NCI-H2171 treated with DMSO at 0.1 percent for 48 hours (cell line): ENCODE measurements around the gene SSTR5.

Experiments used
- DNase-seq: peaks from one replicate; lab custom pipeline; 2025; lab: John Stamatoyannopoulos, UW

The SSTR5 gene

GRCh38 chr16:1040346-1040745 lies 32.2 kb upstream of the SSTR5 start:
- DNase-seq: no peak

DNA sequence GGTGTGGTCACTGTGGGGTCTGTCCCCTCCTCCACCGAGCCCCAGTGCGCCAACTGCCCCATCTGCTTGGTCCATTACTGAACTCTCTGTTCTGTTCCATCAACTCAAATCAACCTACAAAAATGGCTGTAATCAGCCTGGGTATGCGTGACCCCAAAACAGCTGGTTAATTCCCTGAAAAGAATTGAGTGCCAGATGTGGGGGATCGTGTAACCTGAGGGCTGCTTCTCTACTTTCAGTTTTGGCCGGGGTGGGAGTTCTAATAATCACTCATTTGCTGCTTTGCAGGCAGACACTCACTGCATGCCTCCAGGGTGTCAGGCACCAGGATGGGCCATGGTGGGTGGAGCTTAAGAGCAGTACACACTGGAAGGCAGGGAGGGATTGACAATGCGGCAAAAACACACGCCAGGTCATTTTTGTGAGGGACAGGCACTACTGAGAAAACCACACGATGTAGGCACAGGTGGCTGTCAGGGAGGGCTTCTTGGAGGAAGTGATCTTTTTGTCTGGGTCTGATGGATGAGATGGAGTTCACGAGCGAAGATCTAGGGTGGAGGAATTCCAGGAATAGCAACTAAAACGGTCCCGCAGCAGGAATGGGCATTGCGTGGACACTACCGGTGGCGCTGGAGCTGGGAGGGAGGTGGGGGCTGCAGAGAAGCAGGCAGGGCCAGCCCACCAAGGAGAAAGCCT lies 30.4 kb upstream of the SSTR5 start:
- no peak for DNase-seq

GRCh38 chr16:1042866-1043265 lies 29.7 kb upstream of the SSTR5 start:
- DNase-seq: peak; percentile 21

GRCh38 chr16:1043881-1044451 lies 28.6 kb upstream of the SSTR5 start:
- peak; percentile 4 for DNase-seq

GRCh38 chr16:1044460-1045309 lies 27.9 kb upstream of the SSTR5 start:
- no peak for DNase-seq

- DNase-seq: no peak
Observed at GRCh38 chr16:1045310-1045992, 27.1 kb upstream of the SSTR5 start.

DNA sequence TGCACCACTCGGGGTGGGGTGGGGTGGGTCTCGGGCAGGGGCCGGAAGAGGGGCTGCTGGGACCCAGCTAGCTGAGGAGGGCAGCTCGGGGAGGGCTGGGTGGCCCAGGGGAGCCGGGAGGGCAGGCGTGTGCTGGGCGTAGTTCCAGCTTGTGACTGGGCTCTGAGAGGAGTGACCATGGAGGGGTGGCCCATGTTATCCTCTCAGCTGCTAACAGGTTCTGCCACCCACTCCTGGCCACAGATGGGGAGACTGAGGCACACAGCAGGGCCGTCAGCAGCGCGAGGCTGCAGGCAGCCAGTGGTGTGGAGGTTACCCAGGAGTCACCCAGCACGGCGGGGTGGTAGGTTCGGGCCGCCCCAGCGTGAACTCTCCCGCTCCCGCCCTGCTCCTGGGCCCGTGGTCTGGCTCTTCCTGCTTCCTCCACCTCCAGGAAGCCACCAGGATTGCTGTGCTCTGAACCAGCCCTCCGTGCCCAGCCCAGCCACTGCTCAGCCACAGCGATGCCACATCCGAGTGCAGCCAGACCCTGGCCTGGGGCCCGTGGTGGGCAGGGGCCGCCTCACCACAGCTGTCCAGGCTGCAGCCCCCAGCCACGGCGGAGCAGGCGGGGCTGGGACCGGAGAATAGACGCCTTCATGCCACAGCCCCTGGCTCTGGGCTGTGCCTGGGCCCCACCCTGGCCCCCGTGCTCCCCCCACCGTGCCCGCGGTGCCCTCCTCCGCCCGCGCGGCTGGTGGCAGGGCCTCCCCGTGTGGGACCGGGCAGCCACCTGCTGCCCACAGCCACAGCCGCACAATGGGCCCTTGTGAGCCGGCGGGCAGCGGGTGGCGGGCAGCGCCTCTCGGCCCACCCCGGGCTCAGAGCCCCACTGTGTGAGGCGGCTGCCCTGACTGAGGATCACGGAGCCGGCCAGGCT lies 26.3 kb upstream of the SSTR5 start:
- DNase-seq: no peak

- DNase-seq: no peak
Observed at GRCh38 chr16:1047123-1047522, 25.4 kb upstream of the SSTR5 start.

DNA sequence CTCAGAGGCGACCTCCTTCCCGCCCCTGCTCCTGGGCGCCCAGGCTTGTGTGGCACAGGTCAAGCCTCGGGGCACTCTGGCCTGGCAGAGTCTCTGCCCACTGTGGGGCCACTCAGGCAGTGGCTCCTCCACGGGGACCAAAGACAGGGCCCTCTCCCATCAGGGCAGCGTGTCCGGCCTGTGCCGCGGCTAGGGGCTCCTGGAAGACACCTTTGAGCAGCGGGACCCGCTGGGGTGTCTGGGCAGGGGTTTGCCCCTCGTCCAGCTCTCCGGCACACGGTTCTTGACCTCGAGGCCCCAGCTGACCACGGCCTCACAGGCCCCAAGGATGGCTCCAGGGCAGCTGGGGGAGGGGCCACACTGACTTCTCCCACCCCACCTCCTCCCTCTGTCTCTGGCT lies 24.7 kb upstream of the SSTR5 start:
- DNase-seq: no peak

DNA sequence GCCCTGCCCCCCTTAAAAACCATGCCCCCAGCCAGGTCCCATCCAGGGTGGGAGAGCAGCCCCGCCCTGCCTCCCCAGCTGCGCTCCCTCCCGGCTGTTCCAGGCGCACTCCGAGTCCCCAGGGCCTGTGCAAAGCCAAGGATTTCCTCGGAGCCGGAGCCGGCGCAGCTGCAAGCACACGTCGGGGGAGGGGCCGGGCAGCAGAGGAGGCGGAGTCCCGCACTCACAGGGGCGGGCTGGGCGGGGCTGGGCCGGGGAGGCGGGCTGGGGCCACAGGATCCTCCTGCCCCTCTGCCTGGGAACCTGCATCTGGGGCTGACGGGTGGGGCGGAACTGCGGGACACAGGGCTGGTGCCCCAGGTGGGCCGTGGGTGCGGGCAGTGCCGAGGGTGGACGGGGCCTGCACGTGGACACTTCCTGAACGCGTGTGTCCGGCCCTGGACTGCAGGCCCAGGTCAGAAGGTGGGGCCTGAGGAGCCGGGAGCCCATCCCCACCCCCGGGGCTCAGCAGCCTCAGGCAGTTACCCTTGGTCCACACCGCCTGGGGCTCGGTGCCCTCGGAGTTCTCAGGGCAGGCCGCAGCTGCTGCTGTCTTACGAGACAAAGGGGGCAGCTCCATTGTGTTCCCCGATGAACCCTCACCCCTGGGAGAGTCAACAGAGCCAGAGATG lies 24.0 kb upstream of the SSTR5 start:
- peak; percentile 82 for DNase-seq

DNA sequence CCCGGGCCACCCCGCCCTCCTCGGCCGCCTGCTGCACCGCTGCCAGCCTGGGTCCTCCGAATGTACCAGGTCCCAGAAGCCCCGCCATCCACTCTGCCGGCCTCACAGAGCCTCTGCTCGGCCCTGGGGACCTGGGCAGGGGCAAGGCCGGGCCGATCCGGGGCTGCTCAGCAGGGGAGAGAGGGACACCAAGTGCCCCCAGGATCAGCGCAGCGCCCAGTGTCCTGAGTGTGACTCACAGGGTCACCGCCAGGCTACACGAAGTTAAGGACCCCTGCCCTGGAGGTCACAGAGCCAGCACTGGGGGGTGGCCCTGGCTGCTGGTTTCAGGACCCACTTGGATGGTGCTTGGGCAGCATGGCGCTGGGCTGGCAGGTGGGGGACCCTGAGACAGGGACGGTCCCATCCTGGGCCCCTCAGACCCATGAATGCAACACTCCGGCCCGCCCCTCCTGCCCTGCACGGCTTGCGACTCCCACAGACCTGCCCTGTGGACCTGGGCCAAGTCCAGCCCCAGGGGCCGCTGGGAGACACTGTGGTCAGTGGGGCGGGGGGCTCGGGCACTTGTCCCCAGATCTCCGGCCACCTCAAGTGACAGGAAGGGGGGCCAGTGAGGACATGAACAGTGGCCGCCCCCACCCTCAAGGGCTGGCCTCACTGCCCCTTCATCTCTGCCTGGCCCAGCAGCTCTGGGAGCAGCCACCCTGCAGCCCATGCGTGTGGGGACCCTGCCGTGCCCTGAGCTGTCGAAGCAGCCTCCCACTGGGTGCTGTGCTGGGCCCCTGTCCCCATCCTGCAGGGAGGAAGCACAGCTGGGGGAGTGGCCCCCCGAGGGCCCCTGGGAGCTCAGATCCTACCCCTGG lies 23.2 kb upstream of the SSTR5 start:
- no peak for DNase-seq

DNA sequence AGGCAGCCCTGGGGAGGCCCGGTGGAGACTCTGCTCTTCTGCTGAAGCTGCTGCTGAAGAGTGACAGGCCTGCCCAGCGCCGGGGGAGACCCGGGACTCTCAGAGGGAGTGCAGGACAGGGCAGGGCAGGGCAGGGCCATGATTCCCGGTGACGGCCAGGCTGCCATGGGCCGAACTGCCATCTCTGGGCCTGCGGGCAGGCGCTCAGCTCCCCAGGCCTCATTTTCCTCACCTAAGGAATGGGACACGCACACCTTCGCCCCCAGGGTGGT lies 22.6 kb upstream of the SSTR5 start:
- DNase-seq: no peak

DNA sequence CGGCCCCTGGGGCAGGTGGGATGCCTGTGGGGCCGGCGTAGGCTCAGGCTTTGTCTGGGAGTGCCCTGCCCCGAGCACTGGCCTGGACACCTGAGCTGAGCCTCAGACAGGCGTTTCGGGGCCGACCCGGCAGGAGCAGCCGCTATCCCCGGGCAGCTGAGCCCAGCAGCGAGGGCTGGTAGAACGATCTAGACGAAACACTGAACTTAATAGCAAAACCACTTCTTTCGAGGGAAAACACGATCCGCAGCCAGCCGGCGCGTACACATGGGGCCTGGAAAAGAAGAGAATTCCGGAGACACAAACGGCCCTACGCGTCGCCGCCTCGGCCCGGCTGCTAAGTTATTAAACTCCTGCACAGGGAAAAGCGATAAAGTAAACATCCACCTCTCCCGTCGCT lies 22.0 kb upstream of the SSTR5 start:
- DNase-seq: no peak

- no peak for DNase-seq
Observed at GRCh38 chr16:1050921-1051320, 21.6 kb upstream of the SSTR5 start.

DNA sequence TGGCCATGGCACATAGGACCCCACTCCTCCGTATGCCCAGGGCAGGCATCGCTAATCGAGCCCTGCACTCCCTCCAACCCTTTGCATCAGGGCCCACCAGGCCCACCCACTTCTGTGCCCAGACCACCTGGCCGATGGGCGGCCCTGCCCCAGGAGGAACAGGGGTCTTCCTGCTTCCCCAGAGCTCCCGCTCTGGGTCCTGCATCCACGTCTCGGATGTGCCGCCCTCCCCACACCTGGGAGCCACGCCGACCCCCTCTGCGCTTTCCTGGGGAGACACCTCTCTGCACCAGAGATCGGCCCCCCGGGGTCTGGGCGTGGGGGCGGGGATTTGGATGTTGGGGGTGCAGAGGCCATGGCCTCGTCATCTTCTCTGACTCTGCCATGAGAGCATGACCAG lies 21.1 kb upstream of the SSTR5 start:
- no peak for DNase-seq

GRCh38 chr16:1052721-1053120 lies 19.8 kb upstream of the SSTR5 start:
- no peak for DNase-seq

DNA sequence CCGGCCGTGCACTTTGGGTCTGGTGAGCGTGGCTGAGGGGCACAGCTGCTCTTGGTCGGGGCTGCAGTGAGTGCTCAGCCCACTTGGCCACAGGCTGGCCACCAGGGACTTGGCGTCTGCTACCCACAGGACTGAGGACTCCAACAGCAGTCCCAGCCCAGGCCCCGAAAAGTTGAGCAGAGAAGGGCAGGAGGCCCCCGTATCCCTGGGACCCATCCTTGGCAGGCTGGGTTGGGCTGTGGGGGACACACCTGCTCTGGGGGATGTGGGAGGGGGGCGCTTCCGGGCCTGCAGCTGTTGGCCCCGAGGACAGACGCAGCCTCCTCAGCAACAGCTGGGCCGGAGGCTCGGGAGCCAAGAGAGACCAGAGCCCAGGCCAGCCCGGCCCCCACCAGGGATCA lies 19.4 kb upstream of the SSTR5 start:
- peak; percentile 10 for DNase-seq

DNA sequence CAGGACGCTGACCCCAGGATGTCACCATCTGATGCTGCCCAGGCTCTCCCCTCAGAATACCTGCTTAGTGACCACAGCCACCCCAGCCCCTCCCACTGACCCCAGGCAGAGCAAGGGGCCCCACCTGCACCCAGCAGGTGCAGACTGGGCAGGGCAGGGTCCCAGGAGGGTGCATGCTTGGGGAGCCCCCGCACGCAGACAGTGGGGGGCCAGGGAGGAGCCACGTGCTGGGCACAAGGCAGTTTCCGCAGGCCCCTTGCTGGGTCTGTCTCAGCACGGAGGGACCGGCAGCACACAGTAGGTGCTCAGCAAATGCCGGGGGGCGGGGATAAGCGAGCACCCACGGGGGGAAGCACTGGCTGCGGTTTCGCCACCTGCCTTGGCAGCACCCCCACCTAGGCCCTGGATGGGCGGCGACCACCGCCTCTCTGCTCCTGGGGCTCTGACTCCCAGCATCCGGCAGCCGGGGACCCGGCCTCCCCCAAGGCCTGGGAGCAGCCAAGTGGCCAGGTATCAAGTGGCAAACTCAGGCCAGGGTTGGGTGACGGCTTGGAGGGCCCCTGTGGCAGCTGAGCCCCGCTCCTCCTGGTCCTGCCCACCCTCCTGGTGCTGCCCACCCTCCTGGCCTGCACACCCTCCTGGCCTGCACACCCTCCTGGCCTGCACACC lies 18.7 kb upstream of the SSTR5 start:
- no peak for DNase-seq

DNA sequence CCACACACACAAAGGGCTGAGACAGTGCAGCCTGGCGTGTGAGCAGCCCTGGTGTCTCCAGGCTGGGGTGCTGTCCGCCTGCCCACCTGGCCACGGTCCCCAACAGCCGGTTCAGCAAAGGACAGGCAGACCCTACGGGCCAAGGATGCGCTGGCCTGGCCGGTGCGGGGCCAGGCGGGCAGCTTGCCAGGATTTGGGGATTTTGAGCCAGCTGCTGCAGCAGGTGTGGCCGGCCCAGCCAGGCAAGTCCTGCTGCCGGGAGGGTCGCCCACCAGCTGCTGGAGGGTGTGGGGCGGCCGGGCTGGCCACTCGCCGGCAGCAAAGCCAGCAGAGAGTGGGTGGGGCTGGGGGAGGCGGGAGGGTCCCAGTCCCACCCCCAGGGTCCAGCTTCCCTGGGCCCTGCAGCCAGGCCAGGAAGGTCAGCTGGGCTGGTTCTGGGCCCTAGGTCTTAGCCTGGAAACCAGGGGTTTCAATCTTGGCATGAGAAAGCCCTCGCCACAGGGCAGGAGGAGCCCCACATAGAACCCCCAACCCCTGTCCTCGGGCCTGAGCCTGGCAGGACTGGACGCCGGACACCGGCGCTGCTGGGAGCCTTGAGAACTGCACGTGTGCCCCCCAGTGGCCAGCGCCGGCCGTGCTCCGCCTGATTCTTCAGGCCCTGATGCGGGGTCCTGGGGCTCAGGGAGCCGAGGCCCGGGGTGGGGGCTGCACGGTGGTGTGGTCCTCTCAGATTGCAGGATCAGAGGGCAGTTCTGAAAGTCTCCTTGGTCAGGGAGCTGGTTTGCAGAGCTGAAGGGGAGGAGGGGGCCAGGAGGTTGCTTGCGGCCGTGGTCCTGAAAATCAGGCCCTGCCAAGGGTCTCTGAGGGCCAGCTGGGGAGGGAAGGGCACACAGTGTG lies 17.6 kb upstream of the SSTR5 start:
- no peak for DNase-seq
